ENCODE results near the gene LSM4. TPM values are rescaled to one million over a fixed set of nuclear protein-coding genes. Genes with fewer than 3 reads are reported as not detected.
A peak's percentile ranks its signal among the peaks of the same experiment; 100 is the strongest.

The LSM4 gene
- total and polyA plus RNA-seq, 2 of the 13 experiments (the other 11 are each of a cell fraction or from before 2014, with no cell fraction given) = 65.8 to 166 TPM

DNA sequence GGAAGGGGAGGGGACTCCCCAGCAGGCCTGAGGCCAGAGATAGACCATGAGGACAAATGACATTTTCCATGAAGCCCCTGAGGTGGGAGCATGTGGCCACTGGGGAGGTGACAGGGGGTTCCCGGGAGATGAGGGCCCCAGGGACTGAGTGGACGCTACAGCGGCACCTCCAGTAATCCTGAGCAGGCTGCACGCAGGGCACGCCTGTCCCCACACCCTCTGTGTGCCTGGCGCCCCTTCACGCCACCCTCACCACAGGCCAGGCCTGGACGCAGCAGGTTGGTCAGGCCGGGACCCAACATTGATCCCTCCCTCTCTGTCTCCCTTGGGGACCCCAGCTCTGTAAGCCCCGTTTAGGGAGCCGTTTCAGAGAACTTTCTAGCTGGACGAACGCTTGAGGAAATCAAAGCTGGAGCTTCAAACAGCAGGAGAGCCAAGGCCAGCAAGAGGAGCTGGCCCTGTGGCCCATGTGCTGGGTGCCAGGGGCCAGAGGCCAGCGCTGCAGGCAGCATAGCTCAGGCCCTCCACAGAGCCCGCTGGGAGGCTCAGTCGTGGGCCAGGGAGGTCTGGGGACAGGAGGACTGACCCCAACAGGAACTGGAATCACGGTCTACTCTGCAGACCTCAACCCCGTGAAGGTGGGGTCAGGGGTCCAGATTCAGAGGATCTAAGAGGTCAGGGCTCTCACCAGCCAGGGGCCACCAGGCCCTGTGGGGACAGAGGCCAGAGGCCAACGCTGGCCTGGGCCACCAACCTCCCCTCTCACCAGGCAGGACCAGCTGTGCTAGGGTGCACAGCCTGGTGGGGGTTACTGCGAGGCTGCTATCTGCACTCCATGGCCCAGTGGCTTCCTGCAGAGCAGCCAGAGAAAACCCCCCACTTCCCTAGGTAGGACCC is 14.6 kb downstream of the LSM4 start (continued):
- TF ChIP-seq ZNF776 (CRISPR knock-in tag; IDR thresholded peaks at IDR 0.05) = no peak
- TF ChIP-seq ZNF878 (CRISPR knock-in tag; IDR thresholded peaks at IDR 0.05) = no peak
- TF ChIP-seq NR1H2 (CRISPR knock-in tag; IDR thresholded peaks at IDR 0.05; ENCODE audit: borderline replicate concordance, low read depth) = no peak
- no peak for TF ChIP-seq SRY (CRISPR knock-in tag; IDR thresholded peaks at IDR 0.05)
- no peak for TF ChIP-seq MYC (CRISPR knock-in tag; IDR thresholded peaks at IDR 0.05; ENCODE audit: borderline replicate concordance)
- TF ChIP-seq ZSCAN20 (CRISPR knock-in tag; IDR thresholded peaks at IDR 0.05; ENCODE audit: borderline replicate concordance) = no peak
- no peak for TF ChIP-seq HNRNPK (IDR thresholded peaks at IDR 0.05; ENCODE audit: low read depth, low read length, poor library complexity, severe bottlenecking)
- peak; percentile 54; the same call in 1 of the 2 replicates for TF ChIP-seq ZNF609 (CRISPR knock-in tag; IDR thresholded peaks at IDR 0.05; ENCODE audit: borderline replicate concordance)
- TF ChIP-seq RFX3 (CRISPR knock-in tag; IDR thresholded peaks at IDR 0.05) = no peak
- TF ChIP-seq ZNF768 (CRISPR knock-in tag; IDR thresholded peaks at IDR 0.05) = peak; percentile 44; the same call in 1 of the 2 replicates
- TF ChIP-seq E2F1 (CRISPR knock-in tag; IDR thresholded peaks at IDR 0.05) = no peak
- TF ChIP-seq, protein P1, sequence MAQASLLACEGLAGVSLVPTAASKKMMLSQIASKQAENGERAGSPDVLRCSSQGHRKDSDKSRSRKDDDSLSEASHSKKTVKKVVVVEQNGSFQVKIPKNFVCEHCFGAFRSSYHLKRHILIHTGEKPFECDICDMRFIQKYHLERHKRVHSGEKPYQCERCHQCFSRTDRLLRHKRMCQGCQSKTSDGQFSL (CRISPR knock-in tag; IDR thresholded peaks at IDR 0.05) = 0 out of 2 replicates have a peak, but pooled peaks have one; percentile 22
- TF ChIP-seq CHD4 (IDR thresholded peaks at IDR 0.05; ENCODE audit: borderline replicate concordance, low read length) = no peak
- no peak for TF ChIP-seq ZNF446 (CRISPR knock-in tag; IDR thresholded peaks at IDR 0.05)
- TF ChIP-seq, protein P2, sequence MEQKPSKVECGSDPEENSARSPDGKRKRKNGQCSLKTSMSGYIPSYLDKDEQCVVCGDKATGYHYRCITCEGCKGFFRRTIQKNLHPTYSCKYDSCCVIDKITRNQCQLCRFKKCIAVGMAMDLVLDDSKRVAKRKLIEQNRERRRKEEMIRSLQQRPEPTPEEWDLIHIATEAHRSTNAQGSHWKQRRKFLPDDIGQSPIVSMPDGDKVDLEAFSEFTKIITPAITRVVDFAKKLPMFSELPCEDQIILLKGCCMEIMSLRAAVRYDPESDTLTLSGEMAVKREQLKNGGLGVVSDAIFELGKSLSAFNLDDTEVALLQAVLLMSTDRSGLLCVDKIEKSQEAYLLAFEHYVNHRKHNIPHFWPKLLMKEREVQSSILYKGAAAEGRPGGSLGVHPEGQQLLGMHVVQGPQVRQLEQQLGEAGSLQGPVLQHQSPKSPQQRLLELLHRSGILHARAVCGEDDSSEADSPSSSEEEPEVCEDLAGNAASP (CRISPR knock-in tag; IDR thresholded peaks at IDR 0.05; ENCODE audit: borderline replicate concordance) = peak; percentile 20; the same call in 1 of the 2 replicates
- no peak for TF ChIP-seq ASH2L (IDR thresholded peaks at IDR 0.05; ENCODE audit: insufficient read length, low read depth, low read length)
